ENCODE results near the gene ZSCAN5B. TPM values are rescaled to one million over a fixed set of nuclear protein-coding genes. Genes with fewer than 3 reads are reported as not detected.

The ZSCAN5B gene
- total and polyA plus RNA-seq, 2 of the 13 experiments (the other 11 are each of a cell fraction or from before 2014, with no cell fraction given): not detected

- TF ChIP-seq, protein P1, sequence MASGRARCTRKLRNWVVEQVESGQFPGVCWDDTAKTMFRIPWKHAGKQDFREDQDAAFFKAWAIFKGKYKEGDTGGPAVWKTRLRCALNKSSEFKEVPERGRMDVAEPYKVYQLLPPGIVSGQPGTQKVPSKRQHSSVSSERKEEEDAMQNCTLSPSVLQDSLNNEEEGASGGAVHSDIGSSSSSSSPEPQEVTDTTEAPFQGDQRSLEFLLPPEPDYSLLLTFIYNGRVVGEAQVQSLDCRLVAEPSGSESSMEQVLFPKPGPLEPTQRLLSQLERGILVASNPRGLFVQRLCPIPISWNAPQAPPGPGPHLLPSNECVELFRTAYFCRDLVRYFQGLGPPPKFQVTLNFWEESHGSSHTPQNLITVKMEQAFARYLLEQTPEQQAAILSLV (CRISPR knock-in tag; IDR thresholded peaks at IDR 0.05; ENCODE audit: borderline replicate concordance): no peak
- TF ChIP-seq PPARG (CRISPR knock-in tag; conservative IDR thresholded peaks at IDR 0.05) (no peak), ZFP62 (CRISPR knock-in tag; IDR thresholded peaks at IDR 0.05) (no peak), SMC3 (IDR thresholded peaks at IDR 0.05; ENCODE audit: low read length) (peak; percentile 27; the same call in 1 of the 2 replicates), PCBP2 (optimal IDR thresholded peaks at IDR 0.05; ENCODE audit: low read depth, low read length, poor library complexity, severe bottlenecking) (no peak), ZNF513 (CRISPR knock-in tag; conservative IDR thresholded peaks at IDR 0.05) (no peak), SP140L (CRISPR knock-in tag; IDR thresholded peaks at IDR 0.05; ENCODE audit: borderline replicate concordance) (no peak), SOX13 (IDR thresholded peaks at IDR 0.05) (no peak), SOX13 (CRISPR knock-in tag; conservative IDR thresholded peaks at IDR 0.05 in 1 of 2, IDR thresholded peaks at IDR 0.05 in 1 of 2) (no peak), ZFP36L1 (CRISPR knock-in tag; IDR thresholded peaks at IDR 0.05) (0 out of 2 replicates have a peak, but pooled peaks have one; percentile 44), HOXA3 (CRISPR knock-in tag; IDR thresholded peaks at IDR 0.05) (peak; percentile 81), SP2 (CRISPR knock-in tag; IDR thresholded peaks at IDR 0.05) (no peak), ZNF619 (CRISPR knock-in tag; IDR thresholded peaks at IDR 0.05) (0 out of 2 replicates have a peak, but pooled peaks have one; percentile 80), MTA3 (CRISPR knock-in tag; IDR thresholded peaks at IDR 0.05) (no peak), ZXDC (CRISPR knock-in tag; IDR thresholded peaks at IDR 0.05) (no peak), LBX2 (CRISPR knock-in tag; IDR thresholded peaks at IDR 0.05; ENCODE audit: borderline replicate concordance) (no peak), ZNF224 (CRISPR knock-in tag; IDR thresholded peaks at IDR 0.05) (no peak), ZNF20 (CRISPR knock-in tag; IDR thresholded peaks at IDR 0.05) (no peak)
- TF ChIP-seq, protein P2, sequence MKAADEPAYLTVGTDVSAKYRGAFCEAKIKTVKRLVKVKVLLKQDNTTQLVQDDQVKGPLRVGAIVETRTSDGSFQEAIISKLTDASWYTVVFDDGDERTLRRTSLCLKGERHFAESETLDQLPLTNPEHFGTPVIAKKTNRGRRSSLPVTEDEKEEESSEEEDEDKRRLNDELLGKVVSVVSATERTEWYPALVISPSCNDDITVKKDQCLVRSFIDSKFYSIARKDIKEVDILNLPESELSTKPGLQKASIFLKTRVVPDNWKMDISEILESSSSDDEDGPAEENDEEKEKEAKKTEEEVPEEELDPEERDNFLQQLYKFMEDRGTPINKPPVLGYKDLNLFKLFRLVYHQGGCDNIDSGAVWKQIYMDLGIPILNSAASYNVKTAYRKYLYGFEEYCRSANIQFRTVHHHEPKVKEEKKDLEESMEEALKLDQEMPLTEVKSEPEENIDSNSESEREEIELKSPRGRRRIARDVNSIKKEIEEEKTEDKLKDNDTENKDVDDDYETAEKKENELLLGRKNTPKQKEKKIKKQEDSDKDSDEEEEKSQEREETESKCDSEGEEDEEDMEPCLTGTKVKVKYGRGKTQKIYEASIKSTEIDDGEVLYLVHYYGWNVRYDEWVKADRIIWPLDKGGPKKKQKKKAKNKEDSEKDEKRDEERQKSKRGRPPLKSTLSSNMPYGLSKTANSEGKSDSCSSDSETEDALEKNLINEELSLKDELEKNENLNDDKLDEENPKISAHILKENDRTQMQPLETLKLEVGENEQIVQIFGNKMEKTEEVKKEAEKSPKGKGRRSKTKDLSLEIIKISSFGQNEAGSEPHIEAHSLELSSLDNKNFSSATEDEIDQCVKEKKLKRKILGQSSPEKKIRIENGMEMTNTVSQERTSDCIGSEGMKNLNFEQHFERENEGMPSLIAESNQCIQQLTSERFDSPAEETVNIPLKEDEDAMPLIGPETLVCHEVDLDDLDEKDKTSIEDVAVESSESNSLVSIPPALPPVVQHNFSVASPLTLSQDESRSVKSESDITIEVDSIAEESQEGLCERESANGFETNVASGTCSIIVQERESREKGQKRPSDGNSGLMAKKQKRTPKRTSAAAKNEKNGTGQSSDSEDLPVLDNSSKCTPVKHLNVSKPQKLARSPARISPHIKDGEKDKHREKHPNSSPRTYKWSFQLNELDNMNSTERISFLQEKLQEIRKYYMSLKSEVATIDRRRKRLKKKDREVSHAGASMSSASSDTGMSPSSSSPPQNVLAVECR (CRISPR knock-in tag; IDR thresholded peaks at IDR 0.05; ENCODE audit: borderline replicate concordance): peak; percentile 57; the same call in 1 of the 2 replicates
- TF ChIP-seq, protein P3, sequence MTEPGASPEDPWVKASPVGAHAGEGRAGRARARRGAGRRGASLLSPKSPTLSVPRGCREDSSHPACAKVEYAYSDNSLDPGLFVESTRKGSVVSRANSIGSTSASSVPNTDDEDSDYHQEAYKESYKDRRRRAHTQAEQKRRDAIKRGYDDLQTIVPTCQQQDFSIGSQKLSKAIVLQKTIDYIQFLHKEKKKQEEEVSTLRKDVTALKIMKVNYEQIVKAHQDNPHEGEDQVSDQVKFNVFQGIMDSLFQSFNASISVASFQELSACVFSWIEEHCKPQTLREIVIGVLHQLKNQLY (CRISPR knock-in tag; IDR thresholded peaks at IDR 0.05): 0 out of 2 replicates have a peak, but pooled peaks have one; percentile 50
Observed at GRCh38 chr19:56170261-56170660, 27.3 kb downstream of the ZSCAN5B start (continued).
